Activated CD4-positive, alpha-beta T cell treated with anti-CD3 and anti-CD28 coated beads, Interleukin-2, amount 10 ng/mL, durations not matched to agents 7 days and 5 days (primary cell): ENCODE measurements around the gene CEP41. TPM values are rescaled to one million over a fixed set of nuclear protein-coding genes. Genes with fewer than 3 reads are reported as not detected.
"Not testable (repeated sequence)": the region's sequence is repeated elsewhere in the genome, so short reads cannot be mapped to it uniquely, and the experiment has no call there.

ENCODE experiments used
- CTCF ChIA-PET: fragments of 350-600 bp; sonication (Branson Sonifier 250); formaldehyde crosslinking; loops from one replicate; lab custom pipeline; 2021; ENCODE audit warnings: antibody characterized with exemption; lab: Charles Lee
- POLR2A ChIA-PET: fragments of 350-600 bp; sonication (Branson Sonifier 250); formaldehyde crosslinking; loops from one replicate; lab custom pipeline; 2021; ENCODE audit warnings: antibody characterized with exemption; lab: Charles Lee
- DNase-seq: peaks from one replicate; pipeline ENCODE4 v3.0.0-alpha.2; 2020
- H3K27ac Mint-ChIP-seq: one replicate; pipeline ENCODE4 v1.8.0; 2021; ENCODE audit warnings: mild to moderate bottlenecking, moderate library complexity, mixed read lengths
- H3K27me3 Mint-ChIP-seq: one replicate; pipeline ENCODE4 v1.8.0; 2021; ENCODE audit warnings: mixed read lengths
- H3K36me3 Mint-ChIP-seq: one replicate; pipeline ENCODE4 v1.8.0; 2021; ENCODE audit warnings: low read depth, mixed read lengths
- H3K4me1 Mint-ChIP-seq: one replicate; pipeline ENCODE4 v1.8.0; 2021; ENCODE audit warnings: mixed read lengths
- H3K4me3 Mint-ChIP-seq: one replicate; pipeline ENCODE4 v1.8.0; 2021; ENCODE audit warnings: mild to moderate bottlenecking, moderate library complexity, mixed read lengths
- H3K9me3 Mint-ChIP-seq: one replicate; pipeline ENCODE4 v1.8.0; 2021; ENCODE audit warnings: mixed read lengths
- total RNA-seq, 2 experiments: library from RNA; stranded (reverse); gene quantifications; one replicate each; pipeline ENCODE4 v1.2.3, GENCODE V29; 2021

Gene CEP41
- total RNA-seq, 2 experiments from 2014 or later = 18.5 to 19.6 TPM

DNA sequence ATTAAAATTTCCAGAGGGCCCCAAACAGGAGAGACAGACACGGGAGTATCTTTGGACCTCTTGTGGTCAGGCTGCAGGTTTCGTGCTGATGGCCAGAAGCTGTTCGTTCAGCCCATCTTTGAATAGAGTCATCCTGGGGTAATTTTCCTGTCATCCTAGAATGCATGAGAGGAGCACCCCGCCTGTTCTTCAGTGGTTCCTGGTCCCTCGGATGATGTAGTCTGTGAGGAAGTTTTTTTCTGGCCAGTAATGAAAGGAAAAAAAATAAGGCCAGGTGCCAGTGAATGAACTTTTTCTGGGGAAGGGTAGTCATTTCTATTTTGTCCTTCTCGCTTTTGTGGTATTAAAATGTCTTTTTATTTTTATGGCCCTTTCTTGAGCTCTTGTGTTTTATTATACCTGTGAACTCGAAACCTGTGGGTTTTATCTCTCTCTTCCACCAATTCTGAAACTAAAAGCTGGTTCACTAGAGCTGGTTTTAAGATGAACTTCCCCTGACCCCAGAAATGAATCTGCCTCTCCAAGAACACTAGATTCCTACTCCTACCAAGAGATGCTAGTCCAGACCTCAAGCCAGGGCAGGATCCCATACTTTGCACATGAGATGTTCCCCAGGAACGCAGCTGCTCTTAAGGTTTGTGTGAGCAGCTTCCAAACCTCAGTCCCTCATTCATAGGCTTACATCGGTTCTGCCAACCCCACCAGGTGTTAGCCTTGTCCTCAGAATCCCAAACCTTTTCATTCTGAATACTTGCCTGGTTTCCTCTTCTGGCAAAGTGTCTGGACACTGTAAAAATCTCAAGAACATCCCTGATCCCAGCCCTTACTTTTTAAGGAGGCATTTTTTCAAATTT lies 35.7 kb upstream of the CEP41 start:
- no peaks in the 10 kb centered on the region for H3K36me3 Mint-ChIP-seq
- peaks cover 4% of the 10 kb centered on the region for H3K27me3 Mint-ChIP-seq
- CTCF ChIA-PET = interaction anchor here (0.5 to 1.5 kb wide), 3 partner anchors 13 to 136 kb away, joined by 3 to 9 read pairs (median 3); no protein-coding TSS in a partner anchor
- H3K4me3 Mint-ChIP-seq = no peak overlapping the region
- peaks cover 6% of the 10 kb centered on the region for H3K9me3 Mint-ChIP-seq
- POLR2A ChIA-PET = interaction anchor here (0.8 kb wide), 1 partner anchor 525 kb away, joined by 3 read pairs; no protein-coding TSS in a partner anchor
- peak overlapping the region; percentile 3 for H3K27ac Mint-ChIP-seq
- H3K4me1 Mint-ChIP-seq = peaks cover 19% of the 10 kb centered on the region
- DNase-seq = no peak

DNA sequence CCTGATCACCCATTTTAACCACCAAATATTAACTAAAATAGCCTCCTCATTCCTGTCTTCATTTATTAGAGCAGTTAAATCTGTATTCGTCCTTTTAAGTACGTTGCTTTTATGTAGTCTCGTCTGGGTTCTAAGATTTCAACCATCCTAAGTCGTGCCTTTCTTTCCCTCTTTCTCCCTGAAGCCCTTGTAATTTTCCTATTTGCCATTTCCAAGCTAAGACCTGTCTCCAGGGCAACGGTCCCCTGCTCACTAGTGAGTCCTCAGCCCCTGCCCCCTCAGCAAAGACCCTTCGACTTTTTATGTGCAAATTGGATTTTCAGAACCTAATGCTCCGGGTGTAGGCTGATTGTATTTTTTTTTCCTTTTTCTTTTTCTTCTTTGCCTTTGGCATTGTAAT lies 35.0 kb upstream of the CEP41 start:
- POLR2A ChIA-PET = no interaction called here
- Mint-ChIP-seq H3K4me3 (no peak overlapping the region), H3K27me3 (peaks cover 4% of the 10 kb centered on the region), H3K9me3 (peaks cover 6% of the 10 kb centered on the region), H3K36me3 (no peaks in the 10 kb centered on the region), H3K27ac (no peak overlapping the region), H3K4me1 (peaks cover 19% of the 10 kb centered on the region)
- no peak for DNase-seq
- CTCF ChIA-PET = interaction anchor here (0.5 kb wide), 1 partner anchor 136 kb away, joined by 9 read pairs; no protein-coding TSS in a partner anchor

DNA sequence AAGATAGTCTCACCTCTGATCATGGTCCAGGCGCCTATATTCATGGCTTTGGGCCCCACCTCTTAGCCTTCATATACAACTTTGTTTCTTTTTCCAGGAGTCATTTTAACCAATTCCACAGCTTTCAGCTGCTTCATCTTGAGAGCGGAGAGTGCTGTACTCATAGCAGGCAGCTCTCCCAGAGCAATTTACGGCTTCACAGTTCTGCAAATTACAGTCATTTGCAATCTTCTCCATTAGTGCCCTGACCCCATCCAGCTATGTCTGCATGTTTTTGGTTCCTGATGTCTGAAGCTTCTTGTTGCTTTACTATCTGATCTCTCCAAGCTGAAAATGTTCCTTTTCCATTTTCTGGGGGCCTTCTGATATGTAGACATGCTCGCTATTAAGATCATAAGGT lies 33.1 kb upstream of the CEP41 start:
- Mint-ChIP-seq H3K27ac (no peak overlapping the region), H3K27me3 (peaks cover 9% of the 10 kb centered on the region), H3K4me1 (peaks cover 19% of the 10 kb centered on the region), H3K9me3 (peaks cover 6% of the 10 kb centered on the region), H3K4me3 (no peak overlapping the region), H3K36me3 (no peaks in the 10 kb centered on the region)
- DNase-seq = no peak
- CTCF ChIA-PET = no interaction called here
- POLR2A ChIA-PET = no interaction called here

DNA sequence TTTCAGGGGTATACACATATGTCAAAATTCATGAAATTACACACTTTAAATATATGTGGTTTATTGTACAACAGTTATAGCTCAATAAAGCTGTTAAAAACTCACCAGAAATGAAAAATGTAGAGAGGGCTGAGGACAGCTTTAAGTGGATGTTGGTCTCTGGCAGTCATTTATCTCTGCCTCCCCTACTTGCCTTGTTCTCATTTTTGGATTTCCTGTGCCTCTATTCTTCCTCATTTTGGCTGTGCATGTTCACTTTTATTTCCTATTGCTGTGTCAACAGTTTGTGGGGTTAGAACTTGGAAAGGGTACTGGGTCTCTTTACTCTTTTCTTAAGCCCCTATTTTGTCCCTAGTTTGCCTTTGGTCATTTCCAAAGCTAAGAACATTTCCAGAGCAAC lies 32.5 kb upstream of the CEP41 start:
- ChIA-PET POLR2A (no interaction called here), CTCF (no interaction called here)
- no peak for DNase-seq

DNA sequence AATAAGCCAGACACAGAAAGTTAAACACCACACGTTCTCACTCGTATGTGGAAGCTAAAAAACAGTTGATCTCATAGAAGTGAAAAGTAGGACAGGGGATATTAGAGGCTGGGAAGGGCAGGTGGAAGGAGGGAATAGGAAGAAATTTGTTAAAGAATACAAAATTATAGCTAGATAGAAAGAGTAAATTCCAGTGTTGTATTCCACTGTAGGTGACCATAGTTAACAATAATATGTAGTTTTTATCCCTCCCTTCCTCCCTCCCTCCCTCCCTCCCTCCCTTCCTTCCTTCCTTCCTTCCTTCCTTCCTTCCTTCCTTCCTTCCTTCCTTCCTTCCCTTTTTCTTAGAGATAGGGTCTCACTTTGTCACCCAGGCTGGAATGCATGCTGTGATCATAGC lies 31.2 kb upstream of the CEP41 start:
- CTCF ChIA-PET = interaction anchor here (0.7 kb wide), 1 partner anchor 227 kb away, joined by 3 read pairs; no protein-coding TSS in a partner anchor
- Mint-ChIP-seq H3K4me1 (peaks cover 15% of the 10 kb centered on the region), H3K36me3 (no peaks in the 10 kb centered on the region), H3K9me3 (no peaks in the 10 kb centered on the region), H3K27ac (no peak overlapping the region), H3K4me3 (no peak overlapping the region), H3K27me3 (peaks cover 9% of the 10 kb centered on the region)
- DNase-seq = no peak
- POLR2A ChIA-PET = no interaction called here

More for the DNA sequence above, 32.5 kb upstream of the CEP41 start:
- Mint-ChIP-seq H3K4me3 (no peak overlapping the region), H3K9me3 (peaks cover 4% of the 10 kb centered on the region), H3K27me3 (peaks cover 9% of the 10 kb centered on the region), H3K4me1 (peaks cover 19% of the 10 kb centered on the region), H3K27ac (no peak overlapping the region), H3K36me3 (no peaks in the 10 kb centered on the region)

DNA sequence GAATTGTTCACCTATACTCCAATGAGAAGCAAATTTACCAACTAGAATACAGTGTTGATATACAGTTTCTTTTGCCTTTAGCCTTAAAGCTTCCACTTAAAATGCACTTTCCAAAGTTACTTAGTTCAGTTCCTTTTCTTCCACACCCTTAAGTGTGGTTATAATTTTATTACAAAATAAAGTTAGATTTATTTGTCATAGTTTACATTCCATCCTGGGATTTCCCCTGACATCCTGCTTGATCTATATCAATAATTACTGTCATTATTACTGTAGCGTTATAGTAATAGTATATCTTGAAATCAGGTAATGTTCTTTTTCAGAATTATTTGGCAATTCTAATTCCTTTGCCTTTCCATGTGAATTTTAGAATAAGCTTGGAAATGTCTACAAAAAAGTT lies 27.8 kb upstream of the CEP41 start:
- no peaks in the 10 kb centered on the region for H3K4me1 Mint-ChIP-seq
- CTCF ChIA-PET = no interaction called here

GRCh38 chr7:130463553-130464434 lies 23.0 kb upstream of the CEP41 start:
- POLR2A ChIA-PET = no interaction called here

More for the DNA sequence above, 27.8 kb upstream of the CEP41 start:
- no peak for DNase-seq
- H3K9me3 Mint-ChIP-seq = peaks cover 4% of the 10 kb centered on the region
- no peak overlapping the region for H3K4me3 Mint-ChIP-seq
- peaks cover 9% of the 10 kb centered on the region for H3K27me3 Mint-ChIP-seq
- H3K36me3 Mint-ChIP-seq = no peaks in the 10 kb centered on the region
- H3K27ac Mint-ChIP-seq = no peak overlapping the region
- POLR2A ChIA-PET = no interaction called here

GRCh38 chr7:130461272-130461671 lies 20.5 kb upstream of the CEP41 start:
- Mint-ChIP-seq H3K4me3 (no peak overlapping the region), H3K27ac (no peak overlapping the region), H3K4me1 (peaks cover 11% of the 10 kb centered on the region), H3K9me3 (peaks cover 23% of the 10 kb centered on the region), H3K27me3 (no peaks in the 10 kb centered on the region), H3K36me3 (peaks cover 10% of the 10 kb centered on the region)
- CTCF ChIA-PET = no interaction called here
- no peak for DNase-seq
- POLR2A ChIA-PET = no interaction called here

More at GRCh38 chr7:130463553-130464434, 23.0 kb upstream of the CEP41 start:
- no peak overlapping the region for H3K27ac Mint-ChIP-seq
- H3K4me1 Mint-ChIP-seq = peaks cover 2% of the 10 kb centered on the region
- peaks cover 18% of the 10 kb centered on the region for H3K9me3 Mint-ChIP-seq
- H3K27me3 Mint-ChIP-seq = no peaks in the 10 kb centered on the region
- peaks cover 6% of the 10 kb centered on the region for H3K36me3 Mint-ChIP-seq
- CTCF ChIA-PET = interaction anchor here (1.3 kb wide), 1 partner anchor 14 kb away, joined by 3 read pairs; no protein-coding TSS in a partner anchor
- no peak for DNase-seq
- H3K4me3 Mint-ChIP-seq = no peak overlapping the region

DNA sequence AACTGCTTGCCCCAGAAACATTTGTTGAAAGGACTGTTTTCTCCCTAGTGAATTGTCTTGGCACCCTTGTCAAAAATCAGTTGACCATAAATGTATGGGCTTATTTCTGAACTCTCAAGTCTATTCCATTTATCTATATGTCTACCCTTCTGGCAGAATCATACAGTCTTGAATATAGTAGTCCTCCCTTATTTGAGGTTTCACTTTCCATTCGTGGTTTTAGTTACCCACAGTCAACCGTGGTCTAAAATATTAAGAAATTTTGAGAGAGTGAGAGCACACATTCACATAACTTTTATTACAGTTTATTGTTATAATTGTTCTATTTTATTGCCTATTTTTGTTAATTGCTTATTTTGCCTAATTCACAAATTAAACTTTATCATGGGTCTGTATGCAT lies 17.4 kb upstream of the CEP41 start:
- Mint-ChIP-seq H3K27ac (peak overlapping the region; percentile 6), H3K27me3 (no peaks in the 10 kb centered on the region), H3K9me3 (peaks cover 22% of the 10 kb centered on the region), H3K4me3 (no peak overlapping the region), H3K36me3 (peaks cover 10% of the 10 kb centered on the region), H3K4me1 (peaks cover 11% of the 10 kb centered on the region)
- no peak for DNase-seq
- CTCF ChIA-PET = interaction anchor here (1.3 kb wide), 1 partner anchor 17 kb away, joined by 3 read pairs; the partner anchor contains the start of gene CEP41
- POLR2A ChIA-PET = interaction anchor here (0.7 kb wide), 1 partner anchor 977 kb away, joined by 3 read pairs; no protein-coding TSS in a partner anchor

GRCh38 chr7:130454959-130455358 lies 14.1 kb upstream of the CEP41 start:
- Mint-ChIP-seq H3K4me1 (peaks cover 11% of the 10 kb centered on the region), H3K36me3 (peaks cover 10% of the 10 kb centered on the region), H3K4me3 (no peak overlapping the region), H3K9me3 (peaks cover 16% of the 10 kb centered on the region), H3K27ac (no peak overlapping the region), H3K27me3 (no peaks in the 10 kb centered on the region)
- CTCF ChIA-PET = no interaction called here
- POLR2A ChIA-PET = interaction anchor here (0.8 kb wide), 1 partner anchor 567 kb away, joined by 3 read pairs; no protein-coding TSS in a partner anchor
- DNase-seq = no peak

DNA sequence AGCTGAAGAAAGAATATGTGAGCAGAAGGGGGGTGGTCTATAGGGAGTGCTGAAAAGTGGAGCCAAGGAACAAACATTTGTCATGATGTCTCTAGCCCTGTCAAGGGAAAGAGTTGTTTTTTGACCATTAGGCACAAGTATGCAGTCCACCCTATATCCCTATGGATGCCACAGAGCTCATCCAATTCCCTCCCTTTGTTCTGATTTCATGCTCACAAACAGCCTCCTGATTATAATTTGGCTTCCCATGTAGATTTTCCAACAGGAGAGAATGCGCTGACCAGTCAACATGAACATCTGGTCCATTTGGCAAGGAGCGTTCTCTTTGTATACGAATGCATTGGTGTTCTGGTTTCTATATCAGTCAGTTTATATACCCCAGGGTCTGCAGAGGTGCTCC lies 12.1 kb upstream of the CEP41 start:
- no peak overlapping the region for H3K4me3 Mint-ChIP-seq
- H3K27me3 Mint-ChIP-seq = peaks cover 2% of the 10 kb centered on the region
- no peak overlapping the region for H3K27ac Mint-ChIP-seq
- ChIA-PET CTCF (interaction anchor here (0.8 to 1.4 kb wide), 3 partner anchors 34 to 158 kb away, joined by 3 to 5 read pairs (median 3); no protein-coding TSS in a partner anchor), POLR2A (no interaction called here)
- H3K36me3 Mint-ChIP-seq = peaks cover 3% of the 10 kb centered on the region
- DNase-seq = no peak
- peaks cover 9% of the 10 kb centered on the region for H3K9me3 Mint-ChIP-seq
- peaks cover under 1% of the 10 kb centered on the region for H3K4me1 Mint-ChIP-seq

DNA sequence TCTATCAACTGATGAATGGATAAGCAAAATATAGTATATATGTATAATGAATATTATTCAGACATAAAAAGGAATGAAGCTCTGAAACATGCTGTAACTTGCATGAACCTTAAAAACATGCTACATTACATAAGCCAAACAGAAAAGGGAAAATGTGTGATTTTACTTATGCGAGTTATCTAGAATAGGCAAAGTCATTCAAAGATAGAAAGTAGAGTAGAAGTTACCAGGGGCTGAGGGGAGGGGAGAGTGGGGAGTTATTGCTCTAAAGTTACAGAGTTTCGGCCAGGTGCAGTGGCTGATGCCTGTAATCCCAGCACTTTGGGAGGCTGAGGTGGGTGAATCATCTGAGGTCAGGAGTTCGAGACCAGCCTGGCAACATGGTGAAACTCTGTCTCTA lies 10.5 kb upstream of the CEP41 start:
- DNase-seq, H3K27me3 Mint-ChIP-seq, H3K27ac Mint-ChIP-seq, POLR2A ChIA-PET, H3K4me1 Mint-ChIP-seq, H3K4me3 Mint-ChIP-seq, H3K36me3 Mint-ChIP-seq: not testable (repeated sequence)
- CTCF ChIA-PET = interaction anchor here (0.6 kb wide), 1 partner anchor 282 kb away, joined by 3 read pairs; no protein-coding TSS in a partner anchor
- peaks cover 15% of the 10 kb centered on the region for H3K9me3 Mint-ChIP-seq
